Large intestine (tissue), 3 donors: ENCODE measurements around the gene WDSUB1. TPM values are rescaled to one million over a fixed set of nuclear protein-coding genes. Genes with fewer than 3 reads are reported as not detected.

ENCODE experiments used
- DNase-seq, 2 donors: peaks; one replicate each; pipeline versions ENCODE4 v3.0.0 to v3.0.0-alpha.2; 2013
- H3K27ac ChIP-seq: one replicate; pipeline ENCODE4 v1.5.1; 2013; ENCODE audit warnings: low read length
- H3K27me3 ChIP-seq: 2 replicates; pipeline ENCODE4 v1.6.1; 2013; ENCODE audit warnings: low read length; ENCODE audit not compliant: control insufficient read depth, insufficient read depth
- H3K36me3 ChIP-seq: 2 replicates; pipeline ENCODE4 v1.6.1; 2013; ENCODE audit warnings: low read length; ENCODE audit not compliant: control insufficient read depth, insufficient read depth
- H3K4me1 ChIP-seq: one replicate; pipeline ENCODE4 v1.6.1; 2013; ENCODE audit warnings: low read length; ENCODE audit not compliant: control insufficient read depth, insufficient read depth
- H3K4me3 ChIP-seq: one replicate; pipeline ENCODE4 v1.5.1; 2013; ENCODE audit warnings: low read length
- H3K9me3 ChIP-seq: one replicate; pipeline ENCODE4 v1.6.1; 2013; ENCODE audit warnings: mild to moderate bottlenecking, low read depth, low read length, moderate library complexity; ENCODE audit not compliant: control insufficient read depth
- WGBS: methylation state at CpG from one replicate; pipeline ENCODE4 v1.1.5; 2013; ENCODE audit warnings: low lambda C conversion rate; ENCODE audit not compliant: insufficient coverage; 5-methylcytosine and 5-hydroxymethylcytosine counted together
- polyA plus RNA-seq: library from polyadenylated mRNA; unstranded; fragments of 120-200 nt; gene quantifications from one replicate; pipeline ENCODE4 v1.2.1, GENCODE V29; 2013

WDSUB1 gene
- polyA plus RNA-seq, 1 donor, result 13.7 TPM

DNA sequence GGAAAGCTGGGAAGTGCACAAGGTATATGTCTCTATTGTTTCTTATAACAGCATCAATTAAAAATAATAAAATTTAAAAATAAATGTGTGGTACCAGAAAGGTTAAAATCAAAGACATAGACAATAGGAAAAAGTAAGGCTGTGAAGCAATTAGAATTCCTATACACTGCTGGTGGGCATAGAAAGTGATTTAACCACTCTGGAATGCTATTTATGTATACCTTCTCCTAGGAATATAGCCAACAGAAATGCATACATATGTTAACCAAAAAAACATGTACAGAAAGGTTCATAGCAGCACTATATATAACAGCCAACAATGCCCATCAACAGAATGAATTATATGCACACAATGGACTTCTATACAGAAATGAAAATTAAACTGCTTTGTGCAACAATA is 43.0 kb downstream of the WDSUB1 start:
- peaks cover 41% of the 10 kb centered on the region for H3K36me3 ChIP-seq
- H3K27ac ChIP-seq, result no peak overlapping the region
- no peaks in the 10 kb centered on the region for H3K27me3 ChIP-seq
- H3K9me3 ChIP-seq, result no peaks in the 10 kb centered on the region
- no peak overlapping the region for H3K4me3 ChIP-seq
- H3K4me1 ChIP-seq, result no peaks in the 10 kb centered on the region
- DNase-seq, result no peak

DNA sequence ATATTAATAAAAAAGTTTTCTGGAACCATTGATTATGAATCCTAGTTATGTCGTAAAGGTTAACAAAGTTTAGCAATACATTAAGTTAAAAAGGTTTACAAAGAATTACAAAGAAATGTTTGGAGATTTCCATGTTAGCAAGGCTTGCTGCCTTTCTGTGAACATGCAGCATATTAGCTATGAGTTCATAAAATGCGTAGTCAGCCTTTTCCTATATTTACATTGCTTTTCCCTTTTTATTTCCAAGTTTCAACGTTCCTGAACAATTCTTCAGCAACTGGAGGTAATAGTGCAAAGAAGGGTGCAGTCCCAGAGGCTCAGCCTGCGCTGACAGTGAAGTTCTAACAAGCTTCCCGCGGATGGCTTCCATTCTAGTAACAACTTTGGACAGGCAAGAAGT is 51.6 kb downstream of the WDSUB1 start:
- no peak for DNase-seq
- Histone ChIP-seq H3K4me3 (no peak overlapping the region), H3K9me3 (no peaks in the 10 kb centered on the region), H3K4me1 (no peaks in the 10 kb centered on the region), H3K27ac (no peak overlapping the region), H3K36me3 (peaks cover 53% of the 10 kb centered on the region), H3K27me3 (no peaks in the 10 kb centered on the region)
- WGBS, result 100% methylated on average over 2 of the region's 6 CpGs

DNA sequence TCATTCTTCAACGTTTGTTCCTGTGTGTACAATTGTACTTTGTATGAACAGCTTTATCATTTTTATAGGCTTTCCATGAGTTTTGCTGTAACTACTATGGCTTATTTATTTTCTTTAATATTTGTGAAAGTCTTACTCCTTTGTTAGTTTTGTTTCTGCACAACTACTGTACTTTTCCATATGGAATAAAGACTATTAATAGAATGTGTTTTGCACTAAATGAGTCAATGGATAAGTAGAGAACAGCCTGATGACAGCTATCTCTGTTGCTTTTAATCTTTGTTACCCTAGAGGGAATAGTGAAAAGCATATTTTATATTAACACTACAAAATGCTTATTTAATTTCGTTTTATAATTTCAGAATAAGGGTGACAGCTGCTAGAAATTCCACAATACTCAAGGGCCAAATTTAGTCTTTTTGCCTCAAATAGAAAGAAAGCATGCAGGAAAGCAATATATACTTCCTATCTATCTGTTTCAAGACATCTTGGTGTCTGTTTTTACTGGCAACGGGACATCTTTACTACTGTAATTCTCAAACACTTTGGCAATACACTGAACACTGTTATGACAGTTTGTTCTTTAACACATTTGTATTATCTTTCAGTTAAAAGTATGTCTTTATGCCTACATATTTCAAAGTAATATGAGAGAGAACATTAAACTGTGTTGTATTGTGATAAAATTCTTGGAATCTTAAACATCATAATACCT is 53.9 kb downstream of the WDSUB1 start:
- Histone ChIP-seq H3K27ac (no peak overlapping the region), H3K36me3 (peaks cover 60% of the 10 kb centered on the region), H3K9me3 (no peaks in the 10 kb centered on the region), H3K4me1 (no peaks in the 10 kb centered on the region), H3K4me3 (no peak overlapping the region), H3K27me3 (no peaks in the 10 kb centered on the region)
- no CpG with 5 or more reads among the region's 3 CpGs for WGBS
- DNase-seq, result no peak

DNA sequence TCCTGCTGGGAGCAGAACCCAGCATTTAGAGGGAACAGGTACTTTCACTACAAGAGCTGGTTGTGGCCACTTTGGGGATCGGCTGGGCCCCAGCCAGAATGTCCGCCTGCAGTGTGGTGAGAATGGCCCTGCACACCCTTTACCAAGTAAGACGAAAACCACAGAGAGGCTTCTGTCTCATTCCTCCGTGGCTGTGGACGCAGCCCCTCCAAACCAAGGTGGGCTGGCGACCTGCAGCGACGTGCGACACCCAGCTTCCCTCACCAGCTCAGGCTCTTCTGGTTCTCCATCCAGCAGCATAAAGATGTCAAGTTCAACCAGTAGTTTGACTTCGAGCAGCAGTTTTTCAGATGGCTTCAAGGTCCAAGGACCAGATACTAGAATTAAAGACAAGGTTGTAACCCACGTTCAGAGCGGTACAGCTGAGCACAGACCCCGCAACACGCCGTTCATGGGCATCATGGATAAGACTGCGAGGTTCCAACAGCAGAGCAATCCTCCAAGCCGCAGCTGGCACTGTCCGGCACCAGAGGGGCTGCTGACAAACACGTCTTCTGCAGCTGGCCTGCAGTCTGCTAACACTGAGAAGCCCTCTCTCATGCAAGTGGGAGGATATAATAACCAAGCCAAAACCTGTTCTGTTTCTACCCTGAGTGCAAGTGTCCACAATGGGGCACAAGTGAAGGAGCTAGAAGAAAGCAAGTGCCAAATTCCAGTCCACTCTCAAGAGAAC is 56.2 kb downstream of the WDSUB1 start:
- H3K27me3 ChIP-seq, result no peaks in the 10 kb centered on the region
- no peaks in the 10 kb centered on the region for H3K4me1 ChIP-seq
- DNase-seq, result no peak
- WGBS, result no CpG with 5 or more reads among the region's 19 CpGs
- no peaks in the 10 kb centered on the region for H3K9me3 ChIP-seq
- H3K4me3 ChIP-seq, result no peak overlapping the region
- no peak overlapping the region for H3K27ac ChIP-seq
- peaks cover 61% of the 10 kb centered on the region for H3K36me3 ChIP-seq

DNA sequence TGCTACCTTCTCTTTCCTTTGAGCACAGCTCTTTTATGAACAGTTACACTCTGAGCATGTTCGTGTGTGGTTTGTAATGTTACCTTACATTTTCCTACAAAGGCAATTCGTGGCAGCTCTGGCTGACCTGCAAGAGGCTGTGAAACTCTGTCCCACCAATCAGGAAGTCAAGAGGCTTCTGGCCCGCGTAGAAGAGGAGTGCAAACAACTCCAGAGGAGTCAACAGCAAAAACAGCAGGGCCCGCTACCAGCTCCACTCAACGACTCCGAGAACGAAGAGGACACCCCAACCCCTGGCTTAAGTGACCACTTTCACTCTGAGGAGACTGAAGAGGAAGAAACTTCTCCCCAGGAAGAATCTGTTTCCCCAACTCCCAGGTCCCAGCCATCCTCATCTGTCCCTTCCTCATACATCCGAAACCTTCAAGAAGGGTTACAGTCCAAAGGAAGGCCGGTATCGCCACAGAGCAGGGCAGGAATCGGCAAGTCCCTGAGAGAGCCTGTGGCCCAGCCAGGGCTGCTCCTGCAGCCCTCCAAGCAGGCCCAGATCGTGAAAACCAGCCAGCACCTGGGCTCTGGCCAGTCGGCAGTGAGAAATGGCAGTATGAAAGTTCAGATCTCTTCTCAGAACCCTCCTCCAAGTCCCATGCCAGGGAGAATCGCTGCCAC is 56.9 kb downstream of the WDSUB1 start:
- Histone ChIP-seq H3K9me3 (no peaks in the 10 kb centered on the region), H3K4me1 (no peaks in the 10 kb centered on the region), H3K4me3 (no peak overlapping the region), H3K27ac (no peak overlapping the region), H3K27me3 (no peaks in the 10 kb centered on the region), H3K36me3 (peaks cover 61% of the 10 kb centered on the region)
- no peak for DNase-seq
- WGBS, result no CpG with 5 or more reads among the region's 15 CpGs

DNA sequence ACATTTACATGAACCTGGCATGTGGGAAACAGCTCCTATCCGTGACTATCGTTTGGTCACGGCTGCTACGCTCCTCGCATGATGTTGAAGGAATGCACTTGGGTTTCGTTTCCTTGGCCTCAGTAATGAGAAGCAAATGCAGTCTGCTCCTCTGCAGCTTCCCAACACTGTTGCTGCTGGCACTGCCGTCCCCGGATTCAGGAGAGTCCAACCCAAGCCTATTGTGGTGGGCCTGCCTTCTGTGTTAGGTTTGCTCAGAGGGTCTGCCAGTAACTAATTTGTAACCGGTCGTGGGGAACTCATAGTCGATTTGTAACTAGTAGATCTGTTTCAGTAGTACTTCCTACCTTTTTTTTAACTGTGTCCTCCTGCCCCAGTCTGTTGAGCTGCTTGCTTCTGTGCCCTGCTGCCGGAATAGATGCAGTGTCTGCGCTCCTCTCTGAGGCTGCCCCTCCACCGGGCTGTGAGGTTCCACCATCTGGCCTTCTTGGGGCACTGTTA is 58.4 kb downstream of the WDSUB1 start:
- H3K27me3 ChIP-seq, result no peaks in the 10 kb centered on the region
- DNase-seq, result no peak
- peaks cover 65% of the 10 kb centered on the region for H3K36me3 ChIP-seq
- H3K4me3 ChIP-seq, result no peak overlapping the region
- WGBS, result 67% methylated on average over 1 of the region's 14 CpGs
- H3K4me1 ChIP-seq, result no peaks in the 10 kb centered on the region
- H3K9me3 ChIP-seq, result no peaks in the 10 kb centered on the region
- H3K27ac ChIP-seq, result no peak overlapping the region

DNA sequence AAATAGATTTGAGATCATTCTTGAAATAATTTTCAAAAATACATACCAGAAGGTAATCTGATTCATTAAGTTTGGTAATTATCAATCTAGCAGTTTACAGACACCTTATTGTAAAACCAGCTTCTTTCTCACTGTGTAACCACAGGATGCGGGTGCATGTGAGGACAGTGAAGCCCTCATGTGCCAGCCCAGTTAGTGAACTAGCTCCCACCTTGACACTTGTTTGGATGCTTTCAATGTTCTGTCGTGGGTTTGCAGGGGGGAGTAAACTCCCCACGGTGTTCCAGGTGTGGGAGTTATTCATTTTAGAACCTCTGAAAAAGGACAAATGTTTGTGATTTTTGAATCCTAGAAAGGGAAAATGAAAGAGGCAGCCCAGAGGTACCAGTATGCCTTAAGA is 59.0 kb downstream of the WDSUB1 start:
- H3K27ac ChIP-seq, result no peak overlapping the region
- no peak overlapping the region for H3K4me3 ChIP-seq
- DNase-seq, result no peak
- no peaks in the 10 kb centered on the region for H3K4me1 ChIP-seq
- whole genome bisulfite sequencing, result no CpG with 5 or more reads among the region's 3 CpGs
- H3K36me3 ChIP-seq, result peaks cover 65% of the 10 kb centered on the region
- H3K9me3 ChIP-seq, result no peaks in the 10 kb centered on the region
- H3K27me3 ChIP-seq, result no peaks in the 10 kb centered on the region

DNA sequence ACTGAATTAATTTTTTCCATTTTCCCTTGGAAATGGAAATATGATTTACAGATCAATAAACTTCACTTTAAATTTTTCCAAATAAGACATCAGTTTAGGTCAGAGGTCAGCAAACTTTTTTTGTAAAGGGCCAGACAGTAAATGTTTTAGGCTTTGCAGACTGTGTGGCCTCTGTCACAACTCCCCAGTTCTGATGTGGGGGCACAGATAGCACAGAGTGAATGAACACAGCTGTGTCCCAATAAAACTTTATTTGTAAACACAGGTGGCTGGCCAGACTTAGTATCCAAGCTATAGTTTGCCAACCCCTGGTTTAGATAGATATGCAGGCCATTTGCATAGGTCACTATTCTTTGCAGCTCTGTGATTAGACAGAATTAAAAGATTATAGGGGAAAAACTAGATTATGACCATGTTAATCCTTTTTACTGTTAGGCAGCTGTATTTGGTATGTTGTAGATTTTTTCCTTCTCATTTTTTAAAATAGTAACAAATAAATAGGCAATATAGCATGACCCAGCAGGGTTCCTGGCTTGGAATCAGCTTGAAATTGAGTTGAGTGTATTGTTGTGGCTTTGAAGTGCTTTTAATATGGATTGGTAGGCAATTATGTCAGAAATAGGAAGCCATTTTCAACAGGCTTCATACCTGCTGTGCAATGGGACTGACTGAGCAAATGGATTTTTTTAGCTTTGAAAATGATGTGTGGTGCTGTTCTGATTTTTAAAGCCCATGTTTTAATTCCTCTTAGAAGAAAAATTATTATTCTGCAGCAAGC is 59.7 kb downstream of the WDSUB1 start:
- Histone ChIP-seq H3K9me3 (no peaks in the 10 kb centered on the region), H3K36me3 (peaks cover 68% of the 10 kb centered on the region), H3K4me3 (no peak overlapping the region), H3K27ac (no peak overlapping the region), H3K27me3 (no peaks in the 10 kb centered on the region), H3K4me1 (no peaks in the 10 kb centered on the region)
- DNase-seq, result no peak

DNA sequence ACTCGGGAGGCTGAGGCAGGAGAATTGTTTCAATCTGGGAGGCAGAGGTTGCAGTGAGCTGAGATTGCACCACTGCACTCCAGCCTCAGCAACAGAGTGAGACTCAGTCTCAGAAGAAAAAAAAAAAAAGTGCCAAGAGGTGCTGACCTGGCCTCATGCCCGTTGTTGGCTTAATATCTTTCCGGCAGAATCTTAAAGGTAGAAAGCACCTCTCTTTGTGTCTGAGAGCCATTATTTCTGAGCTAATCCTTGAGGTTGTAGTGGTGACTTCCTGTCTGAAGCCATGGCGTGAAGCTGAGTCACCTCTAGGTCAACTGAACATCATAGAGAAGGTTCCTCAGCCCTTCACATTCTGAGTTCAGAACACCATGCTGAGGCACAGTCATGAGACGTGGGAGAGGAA is 60.4 kb downstream of the WDSUB1 start:
- H3K27ac ChIP-seq, result no peak overlapping the region
- WGBS, result no CpG with 5 or more reads among the region's 5 CpGs
- H3K9me3 ChIP-seq, result no peaks in the 10 kb centered on the region
- H3K27me3 ChIP-seq, result no peaks in the 10 kb centered on the region
- DNase-seq, result no peak
- H3K4me1 ChIP-seq, result no peaks in the 10 kb centered on the region
- H3K36me3 ChIP-seq, result peaks cover 70% of the 10 kb centered on the region
- H3K4me3 ChIP-seq, result no peak overlapping the region
